OCI-LY1 (cell line): Measurements from ENCODE around the gene SKP1.

Experiments used
- CTCF ChIP-seq: fragments of 200-600 bp; sonication (generic), shearing (Covaris generic); IDR thresholded peaks from 2 replicates; pipeline ENCODE4 v1.5.1; 2017; ENCODE audit warnings: mild to moderate bottlenecking, antibody characterized with exemption, low read length, moderate library complexity, mixed read lengths
- EZH2 ChIP-seq: fragments of 200-600 bp; sonication (generic), shearing (Covaris generic); IDR thresholded peaks from 2 replicates; pipeline ENCODE4 v1.8.0; 2017; ENCODE audit warnings: borderline replicate concordance, mixed run types, mild to moderate bottlenecking, antibody characterized with exemption, low read length, moderate library complexity, mixed read lengths

- TF ChIP-seq EZH2: no peak
- TF ChIP-seq CTCF: no peak
Measured at GRCh38 chr5:134107779-134108178, 69.0 kb downstream of the SKP1 start.
